ENCODE measurements around the gene C5orf46. TPM values are rescaled to one million over a fixed set of nuclear protein-coding genes. Genes with fewer than 3 reads are reported as not detected.

The C5orf46 gene
- total and polyA plus RNA-seq, 2 of the 4 experiments (the other 2 are of a cell fraction): 1.3 TPM; not detected in 1

DNA sequence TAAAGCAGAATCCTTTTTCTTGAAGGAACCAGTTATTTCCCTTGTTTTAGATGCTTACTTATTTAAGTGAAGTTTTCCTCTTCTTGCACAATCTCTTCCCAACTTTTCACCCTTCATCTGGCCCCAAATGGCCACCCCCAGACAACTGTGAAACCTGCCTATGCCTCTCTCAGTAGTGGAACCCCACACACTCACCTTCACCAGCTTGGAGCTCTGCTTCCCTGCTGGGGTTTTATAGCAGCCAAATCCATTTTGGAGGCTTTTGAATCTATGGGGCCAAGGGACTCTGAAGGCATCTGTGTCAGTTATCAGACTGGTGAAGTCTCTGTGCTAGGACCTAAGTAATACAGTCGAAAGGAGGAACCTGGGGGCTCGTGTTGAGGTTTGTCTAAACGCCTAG, 52.0 kb downstream of the C5orf46 start:
- no peak overlapping the region for H2AK9ac ChIP-seq (replicated peaks; ENCODE audit: low read depth, low read length, poor library complexity)
- no peaks in the 10 kb centered on the region for H3K36me3 ChIP-seq (ENCODE audit: control insufficient read depth, insufficient read depth, low read length)
- H3K14ac ChIP-seq (replicated peaks; ENCODE audit: low read depth, low read length): no peak overlapping the region
- no peak overlapping the region for H2BK15ac ChIP-seq (ENCODE audit: low read depth, low read length)
- no peaks in the 10 kb centered on the region for H3K79me1 ChIP-seq (ENCODE audit: low read depth in 1 of 2, low read length in 2 of 2)
- H3K56ac ChIP-seq (ENCODE audit: extremely low read depth, insufficient read depth, low read length): no peak overlapping the region
- no peak overlapping the region for H3K18ac ChIP-seq (ENCODE audit: low read depth, low read length)
- H3K4me2 ChIP-seq (ENCODE audit: low read depth, low read length): no peak overlapping the region
- H4K8ac ChIP-seq (ENCODE audit: low read depth in 2 of 2, low read length in 2 of 2): no peak overlapping the region
- H3K9me3 ChIP-seq (ENCODE audit: control insufficient read depth, insufficient read depth, low read length): no peaks in the 10 kb centered on the region
- ATAC-seq (ENCODE audit: low read depth): no peak
- in situ Hi-C loops (cut with MboI; ENCODE audit: low sequenced_read_pairs): no loop called here
- H2AK5ac ChIP-seq (ENCODE audit: low read depth, low read length): no peak overlapping the region
- no peaks in the 10 kb centered on the region for H3K9me1 ChIP-seq (ENCODE audit: insufficient read depth, low read length)
- dilution Hi-C loops (cut with HindIII; ENCODE audit: low sequenced_read_pairs, unreplicated experiment): no loop called here
- H3K4me1 ChIP-seq (ENCODE audit: control insufficient read depth, insufficient read depth, low read length): no peaks in the 10 kb centered on the region
- no CpG with 5 or more reads among the region's 3 CpGs for WGBS, 2 experiments (ENCODE audit: extremely low coverage in 2 of 2, insufficient read length in 1 of 2)
- H2AFZ ChIP-seq (replicated peaks; ENCODE audit: low read length, poor library complexity): no peak overlapping the region
- no peak overlapping the region for H4K91ac ChIP-seq (ENCODE audit: insufficient read depth, low read depth, low read length)
- BruUV-seq (replicated peaks): no TSS peak
- TF ChIP-seq CEBPB (IDR thresholded peaks at IDR 0.05; ENCODE audit: low read depth, low read length): no peak
- TF ChIP-seq POLR2A (IDR thresholded peaks at IDR 0.05; ENCODE audit: low read depth, low read length): no peak
- TF ChIP-seq NFE2L2 (IDR thresholded peaks at IDR 0.05; ENCODE audit: low read depth, low read length): no peak
- TF ChIP-seq RAD21 (IDR thresholded peaks at IDR 0.05; ENCODE audit: low read length): no peak
- TF ChIP-seq CHD1 (IDR thresholded peaks at IDR 0.05; ENCODE audit: low read depth, low read length): no peak
- TF ChIP-seq RFX5 (IDR thresholded peaks at IDR 0.05; ENCODE audit: low read depth, low read length): no peak
- no peak for TF ChIP-seq MXI1 (IDR thresholded peaks at IDR 0.05; ENCODE audit: borderline replicate concordance, low read depth, low read length)
- TF ChIP-seq SMC3 (IDR thresholded peaks at IDR 0.05; ENCODE audit: low read depth, low read length): no peak
- no peak for TF ChIP-seq MAFK (IDR thresholded peaks at IDR 0.05; ENCODE audit: low read depth, low read length)
- TF ChIP-seq BHLHE40 (IDR thresholded peaks at IDR 0.05; ENCODE audit: low read depth, low read length): no peak
- TF ChIP-seq, protein P1, sequence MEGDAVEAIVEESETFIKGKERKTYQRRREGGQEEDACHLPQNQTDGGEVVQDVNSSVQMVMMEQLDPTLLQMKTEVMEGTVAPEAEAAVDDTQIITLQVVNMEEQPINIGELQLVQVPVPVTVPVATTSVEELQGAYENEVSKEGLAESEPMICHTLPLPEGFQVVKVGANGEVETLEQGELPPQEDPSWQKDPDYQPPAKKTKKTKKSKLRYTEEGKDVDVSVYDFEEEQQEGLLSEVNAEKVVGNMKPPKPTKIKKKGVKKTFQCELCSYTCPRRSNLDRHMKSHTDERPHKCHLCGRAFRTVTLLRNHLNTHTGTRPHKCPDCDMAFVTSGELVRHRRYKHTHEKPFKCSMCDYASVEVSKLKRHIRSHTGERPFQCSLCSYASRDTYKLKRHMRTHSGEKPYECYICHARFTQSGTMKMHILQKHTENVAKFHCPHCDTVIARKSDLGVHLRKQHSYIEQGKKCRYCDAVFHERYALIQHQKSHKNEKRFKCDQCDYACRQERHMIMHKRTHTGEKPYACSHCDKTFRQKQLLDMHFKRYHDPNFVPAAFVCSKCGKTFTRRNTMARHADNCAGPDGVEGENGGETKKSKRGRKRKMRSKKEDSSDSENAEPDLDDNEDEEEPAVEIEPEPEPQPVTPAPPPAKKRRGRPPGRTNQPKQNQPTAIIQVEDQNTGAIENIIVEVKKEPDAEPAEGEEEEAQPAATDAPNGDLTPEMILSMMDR (conservative IDR thresholded peaks at IDR 0.05; ENCODE audit: low read depth, low read length): no peak
- no peak for TF ChIP-seq FOS (IDR thresholded peaks at IDR 0.05; ENCODE audit: low read depth, low read length)
- DNase-seq: no peak
- no peaks in the 10 kb centered on the region for H3K27me3 ChIP-seq (ENCODE audit: control insufficient read depth, insufficient read depth, low read length)
- no peak overlapping the region for H4K5ac ChIP-seq (ENCODE audit: low read depth, low read length)
- no peak overlapping the region for H3K23ac ChIP-seq (ENCODE audit: low read depth, low read length)
- H4K20me1 ChIP-seq (ENCODE audit: insufficient read depth, low read length): no peaks in the 10 kb centered on the region
- H3K4ac ChIP-seq (ENCODE audit: low read depth, low read length): no peak overlapping the region
- no peak overlapping the region for H2BK20ac ChIP-seq (ENCODE audit: low read depth, low read length)
- no peak overlapping the region for H3K4me3 ChIP-seq (ENCODE audit: insufficient read depth, low read depth, low read length)
- no peak overlapping the region for H2BK120ac ChIP-seq (ENCODE audit: low read depth, low read length)
- intact Hi-C loops (cut with micrococcal nuclease): no loop called here
- CTCF ChIA-PET: no interaction called here
- POLR2A ChIA-PET (ENCODE audit: unreplicated experiment): no interaction called here
- no peak overlapping the region for H2BK5ac ChIP-seq (ENCODE audit: low read depth, low read length, poor library complexity, severe bottlenecking)
- H3K27ac ChIP-seq (ENCODE audit: insufficient read depth, low read length): no peak overlapping the region
- no peak overlapping the region for H3K9ac ChIP-seq (ENCODE audit: low read depth, low read length)

Measured in IMR-90 (cell line).